Neural cell (in vitro differentiated cells): ENCODE results near the gene AFG1L. TPM values are rescaled to one million over a fixed set of nuclear protein-coding genes. Genes with fewer than 3 reads are reported as not detected.

Experiments
- H2AFZ ChIP-seq: fragments of 200-600, 300-800 bp; sonication (generic), shearing (Covaris generic); 2 replicates; pipeline ENCODE4 v1.6.0; 2014; ENCODE audit warnings: low read depth, mild to moderate bottlenecking, antibody characterized with exemption, low read length, moderate library complexity
- H3F3A ChIP-seq: fragments of 200-600 bp; shearing (Covaris generic); 2 replicates; pipeline ENCODE4 v1.6.1; 2016; ENCODE audit warnings: mild to moderate bottlenecking, moderate library complexity, mixed read lengths, antibody characterized with exemption, low read length; ENCODE audit not compliant: insufficient read depth, poor library complexity, severe bottlenecking
- H3K27ac ChIP-seq: fragments of 200-600, 300-800 bp; sonication (generic), shearing (Covaris generic); 2 replicates; pipeline ENCODE4 v1.5.1; 2014; ENCODE audit warnings: mild to moderate bottlenecking, low read length, moderate library complexity
- H3K27me3 ChIP-seq: fragments of 300-800, 200-600 bp; sonication (generic), shearing (Covaris generic); 2 replicates; pipeline ENCODE4 v1.6.0; 2014; ENCODE audit warnings: mild to moderate bottlenecking, low read depth, low read length, moderate library complexity; ENCODE audit not compliant: insufficient read depth
- H3K36me3 ChIP-seq: fragments of 300-800, 200-600 bp; sonication (generic), shearing (Covaris generic); 2 replicates; pipeline ENCODE4 v1.5.1; 2014; ENCODE audit warnings: mild to moderate bottlenecking, antibody characterized with exemption, low read length, moderate library complexity; ENCODE audit not compliant: insufficient read depth
- H3K4me2 ChIP-seq: fragments of 300-800, 200-600 bp; sonication (generic), shearing (Covaris generic); 2 replicates; pipeline ENCODE4 v1.6.0; 2014; ENCODE audit warnings: mild to moderate bottlenecking, low read length
- H3K4me3 ChIP-seq: fragments of 300-800, 200-600 bp; sonication (generic), shearing (Covaris generic); 2 replicates; pipeline ENCODE4 v1.5.1; 2014; ENCODE audit warnings: mild to moderate bottlenecking, low read length, moderate library complexity
- H3K79me2 ChIP-seq: fragments of 200-600 bp; shearing (Covaris generic); replicated peaks from 2 replicates; pipeline ENCODE4 v1.6.0; 2014; ENCODE audit warnings: mild to moderate bottlenecking, low read length, moderate library complexity; ENCODE audit not compliant: insufficient read depth
- H3K9ac ChIP-seq: fragments of 300-800, 200-600 bp; sonication (generic), shearing (Covaris generic); 2 replicates; pipeline ENCODE4 v1.6.1; 2016; ENCODE audit warnings: mild to moderate bottlenecking, low read length, mixed read lengths
- H3K9me2 ChIP-seq: fragments of 200-600 bp; shearing (Covaris generic); 2 replicates; pipeline ENCODE4 v1.6.1; 2016; ENCODE audit warnings: mild to moderate bottlenecking, low read length, mixed read lengths; ENCODE audit not compliant: insufficient read depth
- H3K9me3 ChIP-seq: fragments of 200-600, 300-800 bp; sonication (generic), shearing (Covaris generic); 2 replicates; pipeline ENCODE4 v1.6.1; 2016; ENCODE audit warnings: mild to moderate bottlenecking, mixed run types, low read length, moderate library complexity, mixed read lengths
- H4K20me1 ChIP-seq: fragments of 200-600 bp; shearing (Covaris generic); 2 replicates; pipeline ENCODE4 v1.6.1; 2016; ENCODE audit warnings: mild to moderate bottlenecking, mixed run types; ENCODE audit not compliant: insufficient read depth
- EP300 ChIP-seq: fragments of 450-650 bp; conservative IDR thresholded peaks from 2 replicates; pipeline ENCODE4 v1.6.1; 2014; ENCODE audit warnings: antibody characterized with exemption, mild to moderate bottlenecking, moderate library complexity; ENCODE audit not compliant: poor library complexity, severe bottlenecking
- EZH2 ChIP-seq: fragments of 200-600, 300-800 bp; shearing (Covaris generic), sonication (generic); IDR thresholded peaks from 2 replicates; pipeline ENCODE4 v1.6.1; 2014; ENCODE audit warnings: antibody characterized with exemption, low read length, borderline replicate concordance, mild to moderate bottlenecking; ENCODE audit not compliant: insufficient read depth, poor library complexity, severe bottlenecking
- MXI1 ChIP-seq: fragments of 450-650 bp; conservative IDR thresholded peaks from 2 replicates; pipeline ENCODE4 v1.6.1; 2014; ENCODE audit warnings: antibody characterized with exemption, mild to moderate bottlenecking; ENCODE audit not compliant: poor library complexity, severe bottlenecking
- POLR2AphosphoS5 ChIP-seq: IDR thresholded peaks from 2 replicates; pipeline ENCODE4 v1.6.1; 2012
- RAD21 ChIP-seq: fragments of 450-650 bp; conservative IDR thresholded peaks from 2 replicates; pipeline ENCODE4 v1.6.1; 2014; ENCODE audit warnings: antibody characterized with exemption, mild to moderate bottlenecking, moderate library complexity
- SMC3 ChIP-seq: fragments of 450-650 bp; conservative IDR thresholded peaks from 2 replicates; pipeline ENCODE4 v1.6.1; 2014; ENCODE audit warnings: antibody characterized with exemption, mild to moderate bottlenecking, moderate library complexity; ENCODE audit not compliant: poor library complexity
- TAF1 ChIP-seq: IDR thresholded peaks from 2 replicates; pipeline ENCODE4 v1.6.1; 2012; ENCODE audit warnings: low read depth
- polyA plus RNA-seq: library from polyadenylated mRNA; depleted of rRNA; stranded (reverse); fragments of >200 nt; gene quantifications from 2 replicates; pipeline ENCODE4 v1.2.3, GENCODE V29; 2014
- TF ChIP-seq, protein P1 (sequence below): fragments of 450-650 bp; IDR thresholded peaks from 2 replicates; pipeline ENCODE4 v1.5.1; 2014; ENCODE audit warnings: antibody characterized with exemption, mild to moderate bottlenecking, moderate library complexity; ENCODE audit not compliant: poor library complexity, severe bottlenecking
- TF ChIP-seq, protein P2 (sequence below): IDR thresholded peaks from 2 replicates; pipeline ENCODE4 v1.6.1; 2012; ENCODE audit warnings: borderline replicate concordance

The AFG1L gene
- polyA plus RNA-seq, 1 donor from 2014 or later, result 3.3 TPM

DNA sequence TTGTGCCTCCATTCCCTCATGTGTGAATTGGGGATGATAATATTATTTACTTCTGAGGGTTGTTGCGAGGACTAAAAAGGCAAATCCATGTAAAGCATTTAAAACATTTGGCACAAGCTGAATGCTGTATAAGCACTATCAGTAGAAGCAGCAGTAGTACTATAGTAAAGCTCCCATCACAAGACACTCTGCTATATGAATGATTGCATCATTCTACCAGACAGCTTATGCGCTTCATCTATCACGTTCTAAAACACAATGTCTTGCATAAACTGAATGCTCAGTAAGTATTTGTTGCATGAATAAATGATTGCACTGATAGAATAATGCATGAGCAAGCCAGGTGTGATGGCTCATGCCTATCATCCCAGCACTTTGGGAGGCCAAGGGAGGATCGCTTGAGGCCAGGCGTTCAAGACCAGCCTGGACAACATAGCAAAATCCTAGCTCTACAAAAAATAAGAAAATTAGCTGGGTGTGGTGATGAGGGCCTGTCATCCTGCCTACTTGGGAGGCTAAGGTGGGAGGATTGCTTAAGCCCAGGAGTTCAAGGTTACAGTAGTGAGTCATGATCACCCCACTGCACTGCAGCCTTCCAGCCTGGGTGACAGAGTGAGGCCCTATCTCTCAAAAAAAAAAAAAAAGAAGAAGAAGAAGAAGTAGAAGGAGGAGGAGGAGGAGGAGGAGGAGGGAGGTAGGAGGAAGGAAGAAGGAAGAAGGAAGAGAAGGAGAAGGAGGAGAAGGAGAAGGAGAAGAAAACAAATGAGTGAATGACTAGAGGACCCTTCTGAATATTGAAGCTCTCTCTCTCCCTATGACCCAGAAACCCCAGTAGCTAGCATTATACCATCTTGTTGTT lies 215.8 kb downstream of the AFG1L start:
- no peak overlapping the region for H3K27ac ChIP-seq
- no peaks in the 10 kb centered on the region for H4K20me1 ChIP-seq
- H3K79me2 ChIP-seq, result no peaks in the 10 kb centered on the region
- no peaks in the 10 kb centered on the region for H3K9me2 ChIP-seq
- TF ChIP-seq EP300 (no peak), MXI1 (no peak), RAD21 (no peak), TAF1 (no peak), POLR2AphosphoS5 (no peak), SMC3 (no peak), EZH2 (no peak)
- TF ChIP-seq, protein P1, sequence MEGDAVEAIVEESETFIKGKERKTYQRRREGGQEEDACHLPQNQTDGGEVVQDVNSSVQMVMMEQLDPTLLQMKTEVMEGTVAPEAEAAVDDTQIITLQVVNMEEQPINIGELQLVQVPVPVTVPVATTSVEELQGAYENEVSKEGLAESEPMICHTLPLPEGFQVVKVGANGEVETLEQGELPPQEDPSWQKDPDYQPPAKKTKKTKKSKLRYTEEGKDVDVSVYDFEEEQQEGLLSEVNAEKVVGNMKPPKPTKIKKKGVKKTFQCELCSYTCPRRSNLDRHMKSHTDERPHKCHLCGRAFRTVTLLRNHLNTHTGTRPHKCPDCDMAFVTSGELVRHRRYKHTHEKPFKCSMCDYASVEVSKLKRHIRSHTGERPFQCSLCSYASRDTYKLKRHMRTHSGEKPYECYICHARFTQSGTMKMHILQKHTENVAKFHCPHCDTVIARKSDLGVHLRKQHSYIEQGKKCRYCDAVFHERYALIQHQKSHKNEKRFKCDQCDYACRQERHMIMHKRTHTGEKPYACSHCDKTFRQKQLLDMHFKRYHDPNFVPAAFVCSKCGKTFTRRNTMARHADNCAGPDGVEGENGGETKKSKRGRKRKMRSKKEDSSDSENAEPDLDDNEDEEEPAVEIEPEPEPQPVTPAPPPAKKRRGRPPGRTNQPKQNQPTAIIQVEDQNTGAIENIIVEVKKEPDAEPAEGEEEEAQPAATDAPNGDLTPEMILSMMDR, result no peak
- TF ChIP-seq, protein P2, sequence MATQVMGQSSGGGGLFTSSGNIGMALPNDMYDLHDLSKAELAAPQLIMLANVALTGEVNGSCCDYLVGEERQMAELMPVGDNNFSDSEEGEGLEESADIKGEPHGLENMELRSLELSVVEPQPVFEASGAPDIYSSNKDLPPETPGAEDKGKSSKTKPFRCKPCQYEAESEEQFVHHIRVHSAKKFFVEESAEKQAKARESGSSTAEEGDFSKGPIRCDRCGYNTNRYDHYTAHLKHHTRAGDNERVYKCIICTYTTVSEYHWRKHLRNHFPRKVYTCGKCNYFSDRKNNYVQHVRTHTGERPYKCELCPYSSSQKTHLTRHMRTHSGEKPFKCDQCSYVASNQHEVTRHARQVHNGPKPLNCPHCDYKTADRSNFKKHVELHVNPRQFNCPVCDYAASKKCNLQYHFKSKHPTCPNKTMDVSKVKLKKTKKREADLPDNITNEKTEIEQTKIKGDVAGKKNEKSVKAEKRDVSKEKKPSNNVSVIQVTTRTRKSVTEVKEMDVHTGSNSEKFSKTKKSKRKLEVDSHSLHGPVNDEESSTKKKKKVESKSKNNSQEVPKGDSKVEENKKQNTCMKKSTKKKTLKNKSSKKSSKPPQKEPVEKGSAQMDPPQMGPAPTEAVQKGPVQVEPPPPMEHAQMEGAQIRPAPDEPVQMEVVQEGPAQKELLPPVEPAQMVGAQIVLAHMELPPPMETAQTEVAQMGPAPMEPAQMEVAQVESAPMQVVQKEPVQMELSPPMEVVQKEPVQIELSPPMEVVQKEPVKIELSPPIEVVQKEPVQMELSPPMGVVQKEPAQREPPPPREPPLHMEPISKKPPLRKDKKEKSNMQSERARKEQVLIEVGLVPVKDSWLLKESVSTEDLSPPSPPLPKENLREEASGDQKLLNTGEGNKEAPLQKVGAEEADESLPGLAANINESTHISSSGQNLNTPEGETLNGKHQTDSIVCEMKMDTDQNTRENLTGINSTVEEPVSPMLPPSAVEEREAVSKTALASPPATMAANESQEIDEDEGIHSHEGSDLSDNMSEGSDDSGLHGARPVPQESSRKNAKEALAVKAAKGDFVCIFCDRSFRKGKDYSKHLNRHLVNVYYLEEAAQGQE, result no peak
- no peaks in the 10 kb centered on the region for H3K27me3 ChIP-seq
- no peak overlapping the region for H3K9ac ChIP-seq
- H3K36me3 ChIP-seq, result no peaks in the 10 kb centered on the region
- no peak overlapping the region for H3K4me2 ChIP-seq
- no peaks in the 10 kb centered on the region for H3F3A ChIP-seq
- no peaks in the 10 kb centered on the region for H3K9me3 ChIP-seq
- H2AFZ ChIP-seq, result no peak overlapping the region
- no peak overlapping the region for H3K4me3 ChIP-seq

DNA sequence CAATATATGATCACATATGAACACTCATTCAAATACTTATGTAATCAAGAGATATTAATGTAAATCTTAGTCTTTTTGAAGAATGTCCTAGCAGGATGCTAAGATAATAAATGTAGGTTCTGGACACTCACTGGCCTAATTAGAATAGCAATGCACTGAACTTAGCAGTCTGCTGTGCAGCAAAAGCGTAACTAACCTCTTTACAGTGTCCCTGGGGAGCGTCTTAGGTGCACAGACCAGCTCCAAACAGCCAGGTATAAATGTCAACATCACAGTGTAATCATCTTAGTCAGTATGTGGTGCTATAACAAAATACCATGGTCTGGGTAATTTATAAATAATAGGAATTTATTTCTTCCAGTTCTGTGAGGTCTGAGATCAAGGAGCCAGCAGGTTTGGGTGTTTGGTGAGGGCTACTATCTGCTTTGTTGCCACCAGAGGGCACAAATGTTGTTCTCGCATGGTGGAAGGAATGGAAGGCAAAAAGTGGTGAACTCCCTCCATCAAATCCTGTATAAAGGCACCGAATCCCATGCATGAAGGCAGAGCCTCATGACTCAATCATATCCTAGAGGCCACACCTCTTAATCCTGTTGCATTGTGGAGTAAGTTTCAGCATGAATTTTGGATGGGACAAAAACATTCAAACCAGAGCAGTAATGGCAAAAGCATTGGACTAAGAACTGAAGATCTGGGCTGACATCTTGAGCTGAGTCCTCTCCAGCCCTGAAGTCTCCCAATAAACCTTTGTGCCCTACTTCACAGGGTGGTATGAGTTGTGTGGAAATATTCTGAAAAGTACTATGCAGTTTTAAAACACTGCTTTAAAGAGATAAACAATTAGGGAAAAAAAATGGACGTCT lies 224.1 kb downstream of the AFG1L start:
- H4K20me1 ChIP-seq, result no peaks in the 10 kb centered on the region

More for the DNA sequence above, 224.1 kb downstream of the AFG1L start:
- H3K27me3 ChIP-seq, result no peaks in the 10 kb centered on the region
- no peaks in the 10 kb centered on the region for H3K9me3 ChIP-seq
- no peak overlapping the region for H3K9ac ChIP-seq
- H3K27ac ChIP-seq, result no peak overlapping the region
- no peaks in the 10 kb centered on the region for H3K9me2 ChIP-seq
- no peak overlapping the region for H2AFZ ChIP-seq
- H3K4me3 ChIP-seq, result no peak overlapping the region
- H3K4me2 ChIP-seq, result no peak overlapping the region
- no peaks in the 10 kb centered on the region for H3K79me2 ChIP-seq
- TF ChIP-seq EP300, result no peak
- TF ChIP-seq TAF1, result no peak
- TF ChIP-seq MXI1, result no peak
- TF ChIP-seq, protein P2, result no peak
- TF ChIP-seq RAD21, result no peak
- TF ChIP-seq, protein P1, result no peak
- TF ChIP-seq POLR2AphosphoS5, result no peak
- TF ChIP-seq SMC3, result no peak
- TF ChIP-seq EZH2, result no peak
- H3F3A ChIP-seq, result no peaks in the 10 kb centered on the region
- H3K36me3 ChIP-seq, result peaks cover 4% of the 10 kb centered on the region
